NK-92 (cell line): ENCODE measurements around the gene MAP10.

Source experiments
- DNase-seq: peaks from one replicate; lab custom pipeline; 2025; ENCODE audit not compliant: unreplicated experiment; lab: John Stamatoyannopoulos, UW

MAP10 gene

GRCh38 chr1:232795497-232796053, 9.6 kb upstream of the MAP10 start:
- no peak for DNase-seq

- DNase-seq, result no peak
Measured at GRCh38 chr1:232797856-232798510, 7.2 kb upstream of the MAP10 start.

- DNase-seq, result no peak
Measured at GRCh38 chr1:232798920-232799319, 6.3 kb upstream of the MAP10 start.

- DNase-seq, result no peak
Measured at GRCh38 chr1:232806186-232806510, 932 bp downstream of the MAP10 start.

- DNase-seq, result no peak
Measured at GRCh38 chr1:232810856-232811255, 5.6 kb downstream of the MAP10 start.

GRCh38 chr1:232812560-232812959, 7.3 kb downstream of the MAP10 start:
- DNase-seq, result no peak

- DNase-seq, result no peak
Measured at GRCh38 chr1:232813097-232813496, 7.9 kb downstream of the MAP10 start.

GRCh38 chr1:232813760-232814159, 8.5 kb downstream of the MAP10 start:
- DNase-seq, result no peak

GRCh38 chr1:232816324-232816723, 11.1 kb downstream of the MAP10 start:
- no peak for DNase-seq

- no peak for DNase-seq
Measured at GRCh38 chr1:232818040-232818439, 12.8 kb downstream of the MAP10 start.

GRCh38 chr1:232820431-232820830, 15.2 kb downstream of the MAP10 start:
- no peak for DNase-seq

- no peak for DNase-seq
Measured at GRCh38 chr1:232822530-232822929, 17.3 kb downstream of the MAP10 start.

- DNase-seq, result no peak
Measured at GRCh38 chr1:232826318-232826717, 21.1 kb downstream of the MAP10 start.

GRCh38 chr1:232830661-232831060, 25.4 kb downstream of the MAP10 start:
- no peak for DNase-seq

- DNase-seq, result no peak
Measured at GRCh38 chr1:232831895-232832294, 26.7 kb downstream of the MAP10 start.

- DNase-seq, result no peak
Measured at GRCh38 chr1:232834066-232834465, 28.9 kb downstream of the MAP10 start.

GRCh38 chr1:232835166-232835565, 29.9 kb downstream of the MAP10 start:
- DNase-seq, result no peak

- no peak for DNase-seq
Measured at GRCh38 chr1:232837087-232837486, 31.9 kb downstream of the MAP10 start.

- DNase-seq, result no peak
Measured at GRCh38 chr1:232841823-232842565, 36.8 kb downstream of the MAP10 start.

GRCh38 chr1:232844791-232845190, 39.6 kb downstream of the MAP10 start:
- no peak for DNase-seq

GRCh38 chr1:232845406-232845955, 40.3 kb downstream of the MAP10 start:
- no peak for DNase-seq

- DNase-seq, result no peak
Measured at GRCh38 chr1:232851532-232851931, 46.3 kb downstream of the MAP10 start.
